Umbilical cord (tissue), 2 donors: ENCODE data around the gene DHX32. TPM values are rescaled to one million over a fixed set of nuclear protein-coding genes. Genes with fewer than 3 reads are reported as not detected.

Experiments used
- DNase-seq: peaks from one replicate; pipeline ENCODE4 v3.0.0-alpha.2; 2015; ENCODE audit warnings: low spot score
- total RNA-seq: library from RNA; depleted of rRNA; stranded (reverse); fragments of >200 nt; gene quantifications from one replicate; pipeline ENCODE4 v1.2.3, GENCODE V29; 2014; ENCODE audit warnings: low replicate concordance; ENCODE audit not compliant: insufficient read depth

Gene DHX32
- total RNA-seq, 1 donor from 2014 or later = 40.4 TPM

DNA sequence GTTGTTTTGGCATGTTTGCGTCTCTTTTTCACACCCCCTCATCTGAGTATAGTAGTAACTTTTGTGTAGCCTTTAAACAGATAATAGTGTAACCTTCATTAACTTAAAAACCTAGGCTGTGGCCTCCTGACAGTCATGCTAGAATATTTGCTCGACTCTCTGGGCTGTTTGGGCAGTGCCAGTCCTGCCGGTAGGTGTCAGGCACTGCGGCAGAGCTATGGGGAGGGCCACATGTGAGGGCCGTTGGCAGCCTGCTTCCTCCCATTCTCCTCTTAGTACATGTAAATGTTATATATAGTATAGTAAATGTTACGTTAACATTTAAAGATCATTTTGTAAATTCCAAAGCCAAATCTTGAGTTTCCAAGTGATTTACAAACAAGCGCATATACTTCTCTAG, 31.6 kb downstream of the DHX32 start:
- DNase-seq = no peak

GRCh38 chr10:125848857-125849256, 32.2 kb downstream of the DHX32 start:
- no peak for DNase-seq

DNA sequence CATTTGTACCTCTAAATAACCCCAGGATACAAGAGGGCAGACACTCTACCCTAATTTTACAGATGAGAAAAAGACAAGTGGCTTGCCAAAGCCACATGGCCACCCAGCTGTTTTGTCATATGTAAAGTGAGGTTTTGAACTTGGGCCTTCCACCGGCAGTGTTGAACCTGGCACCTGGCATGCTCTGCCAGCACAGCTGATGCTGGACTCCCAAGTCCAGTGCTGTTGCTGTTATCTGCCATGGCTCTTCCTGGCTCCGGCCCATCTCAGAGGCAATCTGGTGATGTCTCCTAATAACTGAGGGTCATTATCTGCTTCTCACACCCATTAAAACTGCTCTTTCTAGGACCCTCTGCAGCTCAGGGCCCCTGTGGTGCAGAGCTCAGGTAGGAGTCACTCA, 32.7 kb downstream of the DHX32 start:
- DNase-seq = no peak

- DNase-seq = no peak
These were observed 34.2 kb downstream of the DHX32 start for GRCh38 chr10:125846894-125847293.

DNA sequence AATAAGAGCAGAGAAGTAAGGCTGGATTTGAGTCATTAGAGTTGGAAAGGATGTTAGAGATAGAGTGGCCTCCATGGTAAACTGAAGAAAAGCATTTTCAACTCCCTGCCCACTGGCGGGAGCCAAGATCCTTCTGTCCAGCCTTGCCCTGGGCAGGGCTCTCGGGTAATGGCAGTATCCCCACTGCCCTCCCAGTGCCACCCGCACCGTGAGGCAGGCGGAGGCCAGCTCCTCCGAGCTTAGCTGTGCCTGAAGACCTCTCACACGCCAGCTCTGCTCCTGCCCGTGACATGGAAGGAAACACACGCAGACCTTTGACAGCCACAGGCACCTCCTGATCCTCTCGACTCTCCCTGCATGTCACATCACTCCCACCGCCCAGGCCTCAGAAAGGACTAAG, 35.5 kb downstream of the DHX32 start:
- no peak for DNase-seq

DNA sequence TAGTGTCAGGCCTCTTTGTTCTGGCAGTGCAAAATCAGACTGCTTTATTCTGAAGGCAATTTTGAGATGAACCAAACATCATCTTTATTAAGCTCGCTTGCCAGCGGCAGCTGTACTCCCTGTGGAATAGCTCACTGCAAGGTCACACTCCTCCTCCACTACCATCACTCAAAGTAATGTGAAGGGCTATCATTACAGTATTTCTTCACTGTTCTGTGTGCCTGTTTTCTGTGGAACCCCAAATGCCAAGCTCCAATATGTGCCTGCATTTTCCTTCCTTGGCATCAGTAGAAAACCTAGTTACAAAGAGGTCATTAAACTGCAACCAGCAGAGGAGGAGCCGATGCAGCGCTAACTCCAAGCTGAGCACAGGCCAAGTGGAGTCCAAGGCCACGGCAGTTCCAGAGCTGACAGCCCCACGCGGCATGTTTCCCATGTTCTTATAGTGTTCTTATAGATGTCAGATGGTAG, 36.3 kb downstream of the DHX32 start:
- no peak for DNase-seq

- no peak for DNase-seq
These were observed 37.3 kb downstream of the DHX32 start for GRCh38 chr10:125843603-125844329.

GRCh38 chr10:125840955-125841354, 40.1 kb downstream of the DHX32 start:
- DNase-seq = no peak

- DNase-seq = no peak
These were observed 40.7 kb downstream of the DHX32 start for GRCh38 chr10:125840406-125840805.

DNA sequence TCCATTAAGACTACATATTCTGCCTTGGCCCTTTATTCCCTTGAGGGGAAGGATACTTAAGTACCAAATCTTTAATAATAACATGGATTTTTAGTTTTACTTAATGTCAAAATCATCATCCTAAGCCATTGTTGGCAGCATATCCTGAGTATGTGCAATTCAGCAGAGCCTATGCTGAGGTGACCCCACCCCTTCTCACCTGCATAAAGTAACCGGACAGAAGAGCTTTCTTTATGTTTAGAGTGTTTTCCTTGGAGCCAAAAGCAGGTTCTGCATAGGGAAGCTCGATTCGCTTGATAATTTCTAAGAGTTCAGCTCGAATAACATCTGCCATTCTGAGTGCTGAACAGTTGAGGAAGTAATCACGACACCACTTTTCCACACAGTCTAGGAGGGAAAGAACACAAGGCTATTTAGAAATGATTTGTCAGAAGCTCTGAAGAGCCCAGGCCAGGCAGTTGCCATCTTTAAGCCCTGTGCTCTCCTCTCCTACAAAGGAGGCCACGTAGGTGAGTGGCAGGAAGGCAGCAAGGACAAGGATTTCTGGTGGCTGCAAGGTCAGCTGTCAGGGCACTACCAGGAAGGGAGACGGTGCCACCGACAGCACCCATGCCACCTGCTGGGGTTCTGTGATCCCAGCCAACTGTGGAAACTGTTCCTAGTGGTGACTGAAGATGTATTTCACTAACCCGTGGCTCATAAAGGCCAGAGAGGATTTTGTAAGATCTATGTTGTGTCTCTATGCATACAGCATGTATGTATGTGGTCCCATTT, 42.1 kb downstream of the DHX32 start:
- no peak for DNase-seq

DNA sequence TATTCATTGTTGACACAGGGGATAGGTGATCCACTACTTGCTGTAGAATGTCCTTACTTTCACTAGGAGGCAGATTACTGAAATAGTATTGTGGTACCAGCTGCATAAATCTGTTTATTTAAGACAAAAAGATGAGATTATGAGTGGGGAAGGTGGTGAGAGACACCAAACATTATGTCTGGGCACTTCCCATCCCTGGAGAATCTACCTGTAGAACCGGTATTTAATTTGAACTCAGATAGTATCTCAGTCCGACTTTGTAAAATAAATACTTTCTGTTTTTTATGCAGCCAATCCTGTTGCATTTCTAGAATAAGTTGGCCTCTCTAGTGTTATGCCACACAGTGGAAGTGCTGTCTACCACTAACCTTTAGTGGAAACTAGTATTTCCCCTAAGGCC, 44.3 kb downstream of the DHX32 start:
- DNase-seq = peak; percentile 22

GRCh38 chr10:125828311-125828710, 52.8 kb downstream of the DHX32 start:
- DNase-seq = no peak

GRCh38 chr10:125827133-125827532, 54.0 kb downstream of the DHX32 start:
- DNase-seq = no peak

DNA sequence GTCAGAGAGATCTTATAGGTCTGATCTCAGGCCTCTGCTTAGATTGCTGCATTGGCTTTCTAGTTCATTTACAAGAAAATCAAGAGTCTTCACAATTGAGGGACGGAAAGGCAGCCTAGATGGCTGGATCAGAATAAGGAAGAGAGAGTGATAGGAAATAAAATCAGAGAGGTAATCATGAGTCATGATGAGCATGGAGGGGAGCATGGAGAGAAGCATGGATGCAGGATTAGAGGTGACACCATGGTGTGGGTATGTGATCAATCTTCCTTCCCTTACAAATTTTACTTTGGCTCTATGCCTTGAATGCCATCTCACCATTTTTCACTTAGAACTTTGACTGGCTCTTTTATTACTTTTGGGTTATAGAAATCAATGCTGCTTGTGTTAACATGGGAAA, 56.4 kb downstream of the DHX32 start:
- no peak for DNase-seq

DNA sequence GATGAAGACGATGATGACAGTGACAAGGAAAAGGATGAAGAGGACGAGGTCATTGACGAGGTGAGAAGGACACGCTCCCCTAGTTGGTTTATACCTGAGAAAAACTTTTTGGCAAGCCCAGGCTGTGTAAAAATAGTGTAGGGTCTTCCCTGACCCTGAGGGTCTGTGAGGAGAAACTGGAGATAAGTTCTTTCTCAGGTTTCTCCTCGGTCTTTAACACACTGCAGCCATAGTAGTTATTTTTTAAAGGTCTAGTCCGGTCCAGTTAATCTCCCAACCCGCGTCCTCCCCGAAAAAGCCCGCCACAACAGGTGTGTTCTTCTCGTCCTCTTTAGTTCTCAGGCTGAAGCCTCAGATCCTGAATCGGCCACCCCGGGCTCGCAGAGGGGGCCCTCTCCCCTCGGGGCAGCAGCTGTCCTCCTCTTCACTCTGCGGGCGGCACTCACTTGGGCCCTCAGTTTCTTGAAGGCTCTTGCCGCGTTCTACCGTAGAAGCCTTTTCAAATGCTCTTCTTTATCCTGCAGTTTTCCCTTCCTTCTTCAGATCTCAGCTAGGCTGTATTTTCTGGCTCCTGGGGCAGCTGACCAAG, 57.3 kb downstream of the DHX32 start:
- no peak for DNase-seq

DNA sequence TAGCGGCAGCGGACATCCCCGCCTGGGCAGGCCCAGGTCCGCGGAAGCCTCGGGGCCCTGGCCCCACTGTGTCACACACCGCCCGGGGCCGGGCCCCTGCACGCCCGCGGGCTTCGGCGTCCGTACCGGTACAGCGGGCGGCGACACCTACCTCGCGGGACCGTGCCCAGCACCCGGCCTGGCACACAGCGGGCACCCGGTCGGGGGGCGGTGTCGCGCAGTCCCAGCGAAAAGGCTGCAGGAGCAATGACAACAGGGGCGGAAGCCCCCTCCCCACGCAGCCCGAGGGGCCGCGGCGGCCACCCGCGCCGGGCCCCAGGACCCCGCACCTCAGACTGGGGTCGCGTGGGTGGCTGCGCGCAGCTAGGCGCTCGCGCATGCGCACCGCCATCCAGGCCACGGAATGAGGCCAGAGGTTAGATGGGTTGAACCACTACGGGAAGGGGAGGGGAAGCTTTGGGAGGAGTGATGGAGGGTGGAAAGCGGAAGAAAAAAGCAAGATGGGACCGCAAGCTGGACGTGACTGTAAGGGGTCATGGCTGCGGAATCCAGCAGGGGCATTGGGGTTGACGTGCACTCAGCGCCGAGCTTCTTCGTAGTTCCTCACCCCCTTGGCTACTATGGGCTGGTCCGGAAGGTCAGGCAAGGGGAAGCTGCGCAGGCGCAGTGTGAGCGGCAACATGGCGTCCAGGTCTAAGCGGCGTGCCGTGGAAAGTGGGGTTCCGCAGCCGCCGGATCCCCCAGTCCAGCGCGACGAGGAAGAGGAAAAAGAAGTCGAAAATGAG, 58.0 kb downstream of the DHX32 start, which contains the start of the genes BCCIP and UROS:
TSS of gene BCCIP (plus strand) at position 669 of the 785 bp plus-strand sequence. CDS start at position 681, 12 bp downstream.
TSS of gene UROS (minus strand) at position 381 of the 785 bp plus-strand sequence. CDS start 6,759 bp downstream, outside the sequence.
- peak; percentile 94 for DNase-seq

DNA sequence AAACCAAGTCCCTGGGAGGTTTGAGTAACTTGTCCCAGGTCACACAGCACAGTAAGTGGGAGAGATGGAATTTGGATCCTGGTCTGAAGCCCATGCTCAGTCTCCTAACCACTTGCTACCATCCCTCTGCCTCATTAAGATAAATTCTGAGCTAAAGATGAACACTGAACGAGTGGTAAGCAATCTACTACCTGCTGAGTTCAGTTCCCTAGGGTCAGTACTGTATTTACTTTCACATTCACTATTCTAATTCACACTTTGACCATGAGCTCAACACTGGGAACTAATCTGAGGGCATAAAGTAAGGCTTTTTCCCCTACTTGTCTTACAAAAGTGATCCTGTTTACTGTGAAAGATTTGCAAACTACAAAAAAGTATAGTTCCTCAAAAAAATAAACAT, 60.4 kb downstream of the DHX32 start:
- DNase-seq = no peak

DNA sequence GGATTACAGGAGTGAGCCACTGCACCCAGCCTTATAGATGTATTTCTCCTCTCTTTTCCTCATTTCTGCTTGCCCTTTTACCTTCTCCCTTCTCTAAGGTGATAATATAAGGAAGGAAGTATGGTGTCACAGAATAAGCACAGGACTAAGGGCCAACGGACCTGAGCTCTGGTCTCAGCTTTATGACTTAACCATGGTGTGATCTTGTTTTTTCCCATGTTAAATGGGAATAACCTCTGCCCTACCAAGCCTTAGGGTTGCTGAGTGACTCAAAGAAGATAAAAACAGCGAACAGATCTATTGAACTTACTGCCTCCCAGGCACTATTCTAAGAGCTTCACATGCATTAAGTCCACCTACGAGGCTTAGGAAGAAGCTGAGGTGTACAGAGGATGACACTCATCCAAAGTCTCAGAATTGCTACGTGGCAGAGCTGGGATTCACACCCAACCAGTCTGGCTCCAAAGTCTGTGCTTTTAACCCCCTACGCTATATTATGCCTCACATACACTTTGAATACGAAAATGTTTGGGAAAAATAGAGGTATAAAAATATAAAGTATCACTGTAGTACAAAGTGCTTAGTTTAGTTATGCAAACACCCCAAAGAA, 63.6 kb downstream of the DHX32 start:
- DNase-seq = no peak

- DNase-seq = no peak
These were observed 64.5 kb downstream of the DHX32 start for GRCh38 chr10:125816548-125816947.

DNA sequence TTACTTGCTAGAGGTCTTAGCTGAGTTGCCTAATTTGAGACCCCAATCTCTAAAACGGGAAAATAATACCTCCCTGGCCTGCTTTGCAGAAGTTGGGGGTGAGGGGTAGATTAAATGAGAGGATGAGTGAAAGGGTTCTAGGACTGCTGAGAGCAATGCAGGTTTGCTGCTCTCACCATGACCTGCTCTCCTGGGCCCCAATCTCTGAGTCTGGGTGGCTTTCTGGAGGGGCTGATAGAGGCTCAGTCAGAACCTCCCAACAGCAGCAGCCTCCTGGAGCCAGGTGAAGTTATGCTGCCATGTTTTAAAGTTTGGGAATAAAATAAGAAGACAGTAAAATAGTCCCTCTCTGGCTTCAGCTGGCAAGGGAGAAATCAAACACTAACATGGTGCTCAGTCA, 65.3 kb downstream of the DHX32 start:
- DNase-seq = no peak

- DNase-seq = peak; percentile 4
These were observed 68.9 kb downstream of the DHX32 start for GRCh38 chr10:125812128-125812750.
